ENCODE results near the gene SNAP23.

SNAP23 gene

DNA sequence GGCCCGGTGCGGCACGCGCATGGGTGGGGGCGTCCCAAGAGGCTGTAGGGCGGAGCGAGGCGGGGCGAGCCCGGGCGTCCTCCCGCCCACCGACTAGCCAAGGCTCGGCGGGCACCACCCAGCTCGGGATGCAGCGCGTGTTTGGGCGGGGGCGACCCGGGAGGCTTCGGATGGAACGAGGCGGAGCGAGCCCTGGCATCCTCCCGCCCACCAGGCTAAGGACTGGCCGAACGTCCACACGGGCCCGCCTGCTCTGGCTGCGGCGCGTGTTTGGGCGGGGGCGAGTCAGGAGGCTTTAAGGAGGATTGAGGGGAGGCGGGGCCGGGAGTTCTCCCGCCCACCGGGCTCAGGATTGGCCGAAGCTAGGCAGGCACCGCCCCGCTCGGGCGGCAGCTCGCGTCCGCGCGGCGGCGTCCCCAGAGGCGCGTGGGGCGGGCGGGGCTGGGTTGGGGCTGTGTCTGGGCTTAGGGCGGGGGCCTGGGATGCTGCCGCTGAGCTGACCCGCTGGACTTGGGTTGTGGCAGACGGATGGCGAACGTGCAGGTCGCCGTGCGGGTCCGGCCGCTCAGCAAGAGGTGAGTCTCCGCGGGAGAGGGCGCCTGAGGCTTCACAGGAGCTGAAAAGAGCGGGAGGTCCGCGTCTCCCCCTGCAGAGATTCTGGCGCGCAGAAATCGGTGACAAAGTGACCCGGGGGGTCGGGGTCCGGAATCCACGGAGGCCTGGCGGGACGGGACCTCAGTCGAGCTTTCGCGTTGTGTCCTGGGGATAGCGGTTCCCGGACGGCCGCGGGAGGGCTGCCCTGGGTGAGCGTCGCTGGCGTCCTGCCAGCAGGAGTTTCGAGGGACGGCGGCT, 80.0 kb downstream of the SNAP23 start, which contains the start of gene STARD9:
STARD9 (plus strand) TSS at position 419 of the 852 bp plus-strand sequence; CDS start at position 529, 110 bp downstream.
- peak; percentile 84 for DNase-seq

DNA sequence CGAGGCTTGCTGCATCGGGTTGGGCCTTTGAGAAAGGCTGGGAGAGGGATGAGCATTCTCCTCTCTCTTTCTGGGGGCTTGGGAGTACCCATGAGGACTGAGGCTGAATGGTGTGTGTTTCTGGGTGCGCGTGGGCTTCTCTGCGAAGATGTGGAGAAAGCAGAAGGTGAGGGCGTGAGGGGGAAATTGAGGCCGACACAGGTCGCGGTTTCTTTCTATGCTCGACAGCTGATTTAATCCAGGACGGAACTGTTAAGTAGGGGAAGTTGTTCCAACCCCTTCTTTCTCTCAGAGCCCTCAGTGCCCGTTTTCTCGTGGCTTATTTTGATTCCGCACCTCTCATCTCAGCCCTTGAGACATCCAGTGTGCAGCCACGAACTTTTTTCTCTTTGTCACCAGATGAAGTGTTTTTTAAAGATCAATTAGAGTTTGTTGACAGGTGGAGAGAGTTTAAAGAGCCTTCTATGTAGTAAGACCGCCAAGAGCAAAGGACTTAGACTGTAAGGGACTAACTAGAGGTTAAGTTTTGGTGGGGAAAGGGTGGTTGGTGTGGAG, 80.7 kb downstream of the SNAP23 start:
- DNase-seq: no peak

DNA sequence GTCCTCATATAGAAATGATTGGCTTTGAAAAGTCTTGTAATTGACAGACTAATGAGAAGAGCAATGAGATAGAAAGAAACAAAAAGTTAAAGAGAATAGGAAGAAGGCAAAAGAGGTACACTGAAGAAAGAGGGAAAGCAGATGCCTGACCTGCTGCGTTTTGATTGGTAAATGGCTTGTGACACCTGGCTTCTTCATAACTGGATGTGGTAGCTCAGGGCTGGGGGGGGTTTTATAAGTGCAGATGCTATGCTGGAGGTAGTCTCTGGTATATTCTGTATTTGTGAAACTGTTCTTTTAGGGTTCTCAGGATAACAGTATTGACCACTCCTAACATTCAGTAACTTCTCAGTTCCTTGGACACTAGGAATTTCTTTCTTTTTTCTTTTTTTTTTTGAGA, 81.3 kb downstream of the SNAP23 start:
- DNase-seq: no peak

DNA sequence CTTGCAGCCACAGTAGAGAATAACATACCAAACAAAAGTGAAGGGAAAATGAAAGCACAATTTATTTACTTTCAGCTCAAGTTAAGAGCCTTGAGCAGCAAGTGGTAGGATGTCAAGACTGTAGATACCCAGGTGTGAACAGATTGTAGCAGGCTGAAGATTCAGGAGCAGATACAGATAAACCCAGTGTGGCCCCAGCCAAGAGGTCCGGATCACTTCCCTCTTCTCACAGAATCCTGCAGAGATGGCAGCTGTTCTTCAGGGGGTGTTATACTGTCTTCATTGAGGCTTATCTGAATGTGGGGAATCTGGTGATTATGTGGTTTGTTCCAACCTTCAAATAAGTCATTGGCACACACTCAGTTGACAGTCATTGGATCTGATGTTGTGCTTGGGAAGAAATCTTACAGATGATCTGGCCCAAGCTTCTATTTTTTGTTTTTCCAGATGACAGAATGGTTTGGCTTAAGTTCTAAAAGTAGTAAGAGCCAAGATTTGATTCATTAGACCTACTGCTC, 82.1 kb downstream of the SNAP23 start:
- no peak for DNase-seq

DNA sequence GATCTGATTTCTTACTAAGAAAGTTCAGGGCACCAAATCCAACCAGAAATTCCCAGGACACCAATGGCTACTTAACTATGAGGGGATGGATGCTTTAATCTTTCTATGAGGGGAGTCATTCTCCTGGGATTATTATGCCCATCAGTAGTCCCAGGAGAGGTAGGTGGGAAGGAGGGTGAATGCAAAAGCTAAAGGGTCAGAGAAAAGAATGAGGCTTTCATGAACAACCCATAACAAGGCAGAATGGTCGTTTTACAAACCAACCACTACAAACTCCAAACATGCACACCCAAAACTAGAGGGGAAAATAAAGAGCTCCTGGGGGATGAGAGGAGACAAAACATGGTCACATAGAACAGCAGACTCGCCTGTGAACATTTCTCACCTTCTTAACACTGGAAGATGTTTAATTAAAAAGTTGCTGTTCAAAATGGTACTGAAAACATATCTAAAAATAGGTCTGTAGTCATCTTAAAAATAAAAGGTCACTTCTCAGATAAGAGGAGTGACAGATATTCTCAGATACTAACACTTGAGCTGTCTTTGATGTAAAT, 83.6 kb downstream of the SNAP23 start:
- DNase-seq: no peak

GRCh38 chr15:42581272-42581730, 85.9 kb downstream of the SNAP23 start:
- DNase-seq: peak; percentile 20

Data from GF-D8 (cell line).